HG02642 (cell line): Measurements from ENCODE around the gene XPO6.

Experiments
- ATAC-seq: cut with Tn5 transposase; IDR thresholded peaks from one replicate; pipeline ENCODE4 v1.9.1; 2021; ENCODE audit warnings: mild to moderate bottlenecking; ENCODE audit not compliant: unreplicated experiment, poor library complexity

The XPO6 gene

GRCh38 chr16:28162326-28162877, 49.4 kb downstream of the XPO6 start:
- ATAC-seq, result no peak

GRCh38 chr16:28161626-28162025, 50.1 kb downstream of the XPO6 start:
- ATAC-seq, result no peak

- ATAC-seq, result no peak
Measured at GRCh38 chr16:28158136-28158535, 53.6 kb downstream of the XPO6 start.

- ATAC-seq, result no peak
Measured at GRCh38 chr16:28156056-28156680, 55.6 kb downstream of the XPO6 start.

- no peak for ATAC-seq
Measured at GRCh38 chr16:28155293-28155692, 56.5 kb downstream of the XPO6 start.

- ATAC-seq, result no peak
Measured at GRCh38 chr16:28151180-28151579, 60.6 kb downstream of the XPO6 start.

- ATAC-seq, result no peak
Measured at GRCh38 chr16:28149011-28149888, 62.5 kb downstream of the XPO6 start.

- no peak for ATAC-seq
Measured at GRCh38 chr16:28146536-28146935, 65.2 kb downstream of the XPO6 start.

GRCh38 chr16:28145796-28146195, 66.0 kb downstream of the XPO6 start:
- ATAC-seq, result no peak

GRCh38 chr16:28140788-28141618, 70.8 kb downstream of the XPO6 start:
- peak; percentile 64 for ATAC-seq

GRCh38 chr16:28139530-28139929, 72.2 kb downstream of the XPO6 start:
- no peak for ATAC-seq

GRCh38 chr16:28136751-28137434, 74.9 kb downstream of the XPO6 start:
- ATAC-seq, result no peak

GRCh38 chr16:28133666-28134065, 78.1 kb downstream of the XPO6 start:
- ATAC-seq, result no peak

GRCh38 chr16:28131743-28132393, 79.9 kb downstream of the XPO6 start:
- no peak for ATAC-seq

- ATAC-seq, result no peak
Measured at GRCh38 chr16:28131181-28131580, 80.6 kb downstream of the XPO6 start.

- ATAC-seq, result no peak
Measured at GRCh38 chr16:28130099-28131088, 81.4 kb downstream of the XPO6 start.

GRCh38 chr16:28126684-28127620, 84.8 kb downstream of the XPO6 start:
- ATAC-seq, result no peak
